Measurements from ENCODE around the gene THOC2.
"Not testable (repeated sequence)": the region's sequence is repeated elsewhere in the genome, so short reads cannot be mapped to it uniquely, and the experiment has no call there.

GRCh38 chrX:123679733-123680460 is 53.0 kb downstream of the THOC2 start:
- TF ChIP-seq CTCF, POLR2A (IDR thresholded peaks at IDR 0.05): not testable (repeated sequence)

Measured in heart left ventricle (tissue), 13 donors.